GM18526 (cell line): Measurements from ENCODE around the gene BICC1.

Source experiments
- POLR2A ChIP-seq: IDR thresholded peaks from 3 replicates; pipeline ENCODE4 v1.6.1; 2011; ENCODE audit not compliant: insufficient read length; ENCODE audit errors: extremely low read depth

BICC1 gene

GRCh38 chr10:58545427-58545826 is 32.8 kb downstream of the BICC1 start:
- TF ChIP-seq POLR2A, result no peak

DNA sequence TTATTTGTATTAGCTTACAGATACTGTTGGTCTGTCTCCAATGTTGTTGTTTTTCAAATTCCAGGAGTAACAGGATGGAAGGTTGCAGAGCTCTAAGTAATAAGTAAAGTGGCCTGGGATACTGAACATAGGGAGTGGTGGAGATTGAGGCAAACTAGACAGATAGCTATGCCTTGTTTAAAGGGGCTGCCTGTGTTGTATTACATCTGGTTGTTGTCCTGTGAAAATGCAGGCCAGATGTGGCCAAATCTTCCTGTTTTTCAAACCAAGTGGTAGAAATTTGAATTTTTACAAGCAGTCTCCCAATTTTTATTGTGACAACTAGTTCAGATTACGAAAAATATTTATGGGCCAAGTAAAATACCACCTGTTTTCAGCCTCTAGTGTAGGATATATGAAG is 33.5 kb downstream of the BICC1 start:
- no peak for TF ChIP-seq POLR2A

DNA sequence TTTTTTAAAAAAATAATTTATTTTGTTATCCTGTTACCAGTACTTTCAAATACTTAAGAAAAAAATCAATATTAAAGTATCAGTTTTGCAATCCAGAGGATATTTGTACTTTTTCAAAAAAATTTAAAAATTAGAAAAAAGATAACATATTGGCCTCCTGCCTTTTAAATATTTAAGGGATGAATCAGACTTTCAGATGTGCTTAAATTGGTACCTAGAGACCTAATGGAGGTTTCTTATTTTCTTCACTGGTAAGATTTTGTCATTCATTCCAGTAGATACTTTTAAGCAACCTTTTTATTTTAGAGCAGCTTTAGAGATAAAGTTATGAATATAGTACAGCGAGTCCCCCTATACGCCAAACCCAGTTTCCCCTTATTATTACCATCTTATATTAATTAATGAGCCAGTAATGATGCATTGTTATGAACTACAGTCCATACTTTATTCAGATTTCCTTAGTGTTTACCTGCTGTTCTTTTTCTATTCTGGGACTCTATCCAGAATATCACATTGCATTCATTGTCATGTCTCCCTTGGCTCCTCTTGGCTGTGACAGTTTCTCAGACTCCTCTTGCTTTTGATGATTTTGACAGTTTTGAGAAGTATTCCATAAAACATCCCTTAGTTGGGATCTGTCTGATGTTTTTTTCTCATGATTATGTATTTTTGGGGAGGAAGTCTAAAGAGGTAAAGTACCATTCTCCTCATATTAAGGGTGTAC is 34.2 kb downstream of the BICC1 start:
- TF ChIP-seq POLR2A, result no peak

DNA sequence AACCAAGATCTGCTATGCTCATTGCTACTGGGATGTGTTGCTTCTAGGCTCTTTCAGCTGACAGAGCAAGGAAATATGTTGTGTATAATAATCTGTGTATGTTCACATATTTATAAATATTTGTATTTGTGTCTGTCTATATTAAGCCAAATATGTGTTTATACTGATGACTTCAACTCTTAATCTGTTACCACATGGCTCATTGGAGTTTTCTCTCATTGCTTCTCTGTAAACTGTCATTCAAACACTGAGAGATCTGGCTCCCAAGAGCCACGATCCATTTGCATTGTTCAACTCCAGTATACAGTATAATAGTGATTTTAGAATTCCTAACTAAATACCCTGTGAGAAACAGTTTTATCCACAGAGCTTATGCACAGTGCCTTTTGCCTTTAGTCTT is 35.3 kb downstream of the BICC1 start:
- TF ChIP-seq POLR2A, result no peak

DNA sequence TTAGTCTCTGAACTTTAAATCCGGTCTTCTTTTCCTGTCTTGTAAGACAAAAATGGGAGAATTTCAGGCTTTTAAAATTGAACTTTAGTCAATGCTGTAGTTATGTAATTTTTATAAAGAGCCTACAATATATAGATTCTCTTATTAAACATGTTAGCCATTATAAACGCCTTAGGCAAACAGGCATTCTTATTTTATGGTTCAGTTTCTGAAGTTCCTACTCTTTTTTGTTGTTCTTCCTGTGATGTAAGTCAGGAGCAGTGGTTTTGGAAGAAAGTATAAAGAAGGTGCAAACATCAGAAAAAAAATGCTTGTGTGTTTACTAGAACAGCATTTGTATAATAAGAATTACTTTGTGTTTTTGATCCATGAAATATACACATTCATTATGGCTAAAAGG is 41.6 kb downstream of the BICC1 start:
- no peak for TF ChIP-seq POLR2A

- no peak for TF ChIP-seq POLR2A
Measured at GRCh38 chr10:58555170-58555929, 42.7 kb downstream of the BICC1 start.

- no peak for TF ChIP-seq POLR2A
Measured at GRCh38 chr10:58555930-58556311, 43.2 kb downstream of the BICC1 start.

DNA sequence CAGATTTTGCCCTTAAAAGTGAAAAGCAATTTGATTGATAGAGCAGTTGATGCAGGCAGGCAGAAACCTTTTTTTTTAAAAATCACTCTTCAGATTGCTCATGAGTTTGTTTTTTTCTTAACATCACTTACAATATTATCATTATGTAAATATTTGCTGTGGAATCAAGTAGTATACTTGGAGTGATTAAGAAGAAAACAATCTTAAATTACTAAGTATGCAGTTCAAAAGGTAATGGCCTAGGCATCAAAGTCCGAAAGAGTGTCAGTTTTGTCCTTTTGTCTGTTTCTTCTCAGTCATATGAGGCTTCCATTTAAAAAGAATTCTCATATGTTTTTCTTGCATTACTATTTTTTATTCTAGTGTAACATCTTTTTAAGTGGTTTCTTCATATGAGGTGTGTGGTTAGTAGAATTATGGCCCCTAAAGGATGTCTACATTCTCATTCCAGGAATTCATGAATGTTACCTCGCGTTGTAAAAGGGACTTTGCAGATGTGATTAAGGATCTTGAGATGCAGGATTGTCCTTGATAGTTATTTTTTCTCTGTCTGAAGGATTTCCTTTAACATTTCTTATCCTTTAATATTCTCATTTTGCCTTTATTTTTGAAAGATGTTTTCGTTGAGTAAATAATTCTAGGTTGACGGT is 44.0 kb downstream of the BICC1 start:
- TF ChIP-seq POLR2A, result no peak

DNA sequence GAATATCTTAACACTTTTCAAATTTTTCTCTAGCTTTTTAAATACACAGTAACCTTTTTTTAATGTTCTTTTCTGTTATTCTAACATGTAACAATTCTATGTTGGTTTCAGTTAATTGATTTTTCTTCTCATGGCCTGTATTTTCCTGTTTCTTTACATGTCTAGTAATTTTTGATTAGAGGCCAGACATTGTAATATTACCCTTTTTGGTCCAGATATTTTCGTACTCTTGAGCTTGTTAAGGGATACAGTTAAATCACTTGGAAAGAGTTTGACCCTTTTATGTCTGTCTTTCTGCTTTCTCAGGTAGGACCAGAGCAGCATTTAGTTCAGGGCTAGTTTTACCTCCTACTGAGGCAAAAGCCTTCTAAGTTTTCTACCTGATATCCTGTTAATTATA is 45.0 kb downstream of the BICC1 start:
- TF ChIP-seq POLR2A, result no peak

- no peak for TF ChIP-seq POLR2A
Measured at GRCh38 chr10:58560068-58560467, 47.4 kb downstream of the BICC1 start.

DNA sequence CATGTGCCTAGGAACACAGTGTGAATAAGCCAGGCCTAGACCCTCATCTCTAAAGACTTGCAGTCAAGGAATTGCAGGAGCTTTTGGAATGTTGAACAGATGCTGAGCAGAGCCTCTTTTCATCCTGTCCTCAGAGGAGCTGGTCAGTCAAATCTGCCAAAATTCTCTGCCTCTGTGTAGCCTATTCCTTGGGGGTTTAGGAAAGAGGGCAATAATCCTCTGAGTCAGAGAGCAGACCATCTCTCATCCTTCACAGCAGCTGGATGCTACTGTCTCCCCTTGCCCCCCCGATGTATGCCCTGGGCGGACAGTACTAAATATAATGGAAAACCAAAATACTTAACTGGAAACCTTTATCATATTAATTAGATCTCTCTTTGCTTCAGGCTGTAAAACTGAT is 52.6 kb downstream of the BICC1 start:
- no peak for TF ChIP-seq POLR2A

DNA sequence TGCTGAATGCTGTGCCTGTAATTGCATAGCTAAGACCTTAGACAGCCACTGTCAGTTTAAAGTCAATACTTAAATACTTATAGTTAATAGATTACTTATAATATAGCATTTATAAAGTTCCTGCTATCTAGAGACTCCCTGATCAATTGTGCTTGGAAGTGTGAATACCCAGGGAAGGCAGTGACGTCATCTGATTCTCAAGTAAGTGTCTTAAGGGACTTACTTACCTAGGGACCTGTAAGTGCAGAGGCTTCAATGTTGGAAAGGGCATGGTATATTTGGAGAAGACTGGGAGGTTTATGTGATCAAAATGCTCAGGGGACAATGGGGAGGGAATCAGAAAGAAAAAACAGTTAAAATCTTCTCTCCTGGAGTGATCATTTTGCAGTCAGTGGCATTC is 55.0 kb downstream of the BICC1 start:
- no peak for TF ChIP-seq POLR2A

- no peak for TF ChIP-seq POLR2A
Measured at GRCh38 chr10:58568428-58568935, 55.8 kb downstream of the BICC1 start.

DNA sequence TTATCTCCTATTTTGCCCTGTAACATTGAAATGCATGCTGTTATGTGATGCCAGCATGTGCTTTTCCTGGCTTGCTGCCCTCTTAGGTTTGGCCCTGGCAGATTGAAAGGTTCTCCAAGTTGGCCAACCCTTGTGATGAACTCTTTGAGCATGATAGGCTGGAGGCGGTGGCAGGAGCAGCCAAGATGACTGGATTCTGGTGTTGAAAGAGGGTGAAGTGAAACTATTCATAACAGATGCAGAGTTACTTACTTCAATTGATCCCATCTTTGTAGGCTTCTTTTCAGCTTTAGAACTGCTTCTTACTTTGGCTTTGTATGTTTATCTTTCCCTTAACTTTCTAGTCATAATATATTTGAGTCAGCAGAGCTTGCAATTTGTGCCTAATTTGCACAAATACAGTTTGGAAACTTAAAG is 57.6 kb downstream of the BICC1 start:
- TF ChIP-seq POLR2A, result no peak

GRCh38 chr10:58570979-58571378 is 58.3 kb downstream of the BICC1 start:
- TF ChIP-seq POLR2A, result no peak

DNA sequence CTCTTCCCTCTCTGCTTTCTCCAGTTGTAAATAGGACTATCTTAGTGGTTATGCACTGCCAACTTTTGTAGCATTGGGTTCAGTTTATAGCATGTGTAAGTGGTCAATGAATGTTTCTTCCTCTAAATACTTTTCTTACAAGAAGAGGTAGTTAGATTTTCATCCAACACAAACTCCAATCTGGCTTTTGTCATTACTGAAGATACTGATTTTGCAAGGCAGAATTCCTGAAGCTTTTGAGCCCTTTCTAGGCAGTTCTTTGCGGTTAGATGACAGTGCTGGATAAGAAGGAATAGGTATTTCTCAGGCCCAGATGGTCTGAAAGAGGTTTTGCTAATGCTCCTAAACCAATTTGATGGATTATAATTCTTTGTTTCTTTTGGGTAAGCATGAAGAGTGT is 60.5 kb downstream of the BICC1 start:
- TF ChIP-seq POLR2A, result no peak

- no peak for TF ChIP-seq POLR2A
Measured at GRCh38 chr10:58574058-58574457, 61.4 kb downstream of the BICC1 start.

- TF ChIP-seq POLR2A, result no peak
Measured at GRCh38 chr10:58575491-58575890, 62.8 kb downstream of the BICC1 start.
